Measurements from ENCODE around the gene PBX2.
A peak's percentile ranks its signal among the peaks of the same experiment; 100 is the strongest.
"Not testable (repeated sequence)": the region's sequence is repeated elsewhere in the genome, so short reads cannot be mapped to it uniquely, and the experiment has no call there.

PBX2 gene

DNA sequence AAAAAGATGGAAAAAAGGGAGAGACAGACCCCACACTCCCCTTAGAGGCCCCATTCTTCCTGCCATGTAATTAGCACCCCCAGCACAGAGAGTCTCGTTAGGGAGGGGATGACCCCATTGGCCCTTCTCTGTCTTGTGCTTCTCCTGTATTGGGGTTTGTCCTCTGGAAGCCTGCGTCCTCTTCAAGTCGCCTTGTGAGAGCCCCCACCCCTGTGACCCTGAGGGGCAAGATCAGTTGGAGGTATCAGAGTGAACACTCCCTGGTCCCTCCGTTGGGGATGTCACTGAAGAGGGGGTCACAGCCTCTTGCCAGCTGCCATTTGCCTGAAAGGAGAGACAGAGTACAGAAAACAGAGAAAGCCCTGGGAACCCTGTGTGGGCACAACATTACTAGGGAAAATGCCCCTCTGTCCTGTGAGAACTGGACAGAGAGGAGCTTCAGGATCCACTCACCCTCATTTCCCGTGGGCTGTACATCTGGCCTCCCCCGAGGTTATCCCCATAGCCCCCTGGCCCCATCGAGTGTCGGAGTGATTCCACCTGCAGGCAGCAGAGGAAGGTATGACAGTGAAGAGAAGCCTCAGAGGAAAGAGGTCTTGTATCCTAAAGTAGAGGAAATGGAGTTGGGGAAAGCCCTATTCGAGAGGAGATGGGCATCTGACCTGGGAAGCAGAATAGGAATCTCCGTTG lies 3.7 kb downstream of the PBX2 start:
- H3K9me3 Mint-ChIP-seq, result not testable (repeated sequence)
- Mint-ChIP-seq H3K4me1 (ENCODE audit: low read depth) (peaks cover 27% of the 10 kb centered on the region), H3K4me3 (peak overlapping the region; percentile 64)

DNA sequence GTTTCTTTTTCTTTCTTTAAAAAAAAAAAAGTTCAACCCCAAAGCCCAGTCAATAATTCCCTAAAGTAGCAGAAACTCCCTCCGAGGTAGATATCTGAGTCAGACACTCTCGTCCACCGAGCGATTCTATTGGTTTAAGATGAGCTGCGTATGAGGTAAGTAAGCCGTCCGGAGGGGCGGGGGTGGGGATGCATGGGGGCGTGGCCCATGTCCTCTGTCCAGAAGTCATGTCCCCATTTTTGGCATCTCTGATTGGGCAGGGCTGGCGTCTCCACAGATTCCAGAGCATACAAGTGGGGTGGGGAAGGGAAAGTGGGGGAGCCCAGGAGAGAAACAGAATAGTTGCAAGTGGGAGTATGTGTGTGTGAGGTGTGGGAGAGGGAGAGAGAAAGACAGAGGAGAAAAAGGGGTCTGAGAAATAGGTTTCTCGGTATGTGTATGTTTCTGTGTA lies 4.3 kb downstream of the PBX2 start:
- peaks cover 66% of the 10 kb centered on the region for H3K36me3 Mint-ChIP-seq (ENCODE audit: low read depth)
- not testable (repeated sequence) for DNase-seq (ENCODE audit: low spot score); H3K27me3 Mint-ChIP-seq (ENCODE audit: low read depth); H3K9me3 Mint-ChIP-seq
- H3K4me1 Mint-ChIP-seq (ENCODE audit: low read depth), result peaks cover 27% of the 10 kb centered on the region
- H3K4me3 Mint-ChIP-seq, result peak overlapping the region; percentile 20
- H3K27ac Mint-ChIP-seq, result peak overlapping the region; percentile 75

More for the DNA sequence above, 3.7 kb downstream of the PBX2 start:
- Mint-ChIP-seq H3K27ac (peak overlapping the region; percentile 81), H3K36me3 (ENCODE audit: low read depth) (peaks cover 68% of the 10 kb centered on the region)
- DNase-seq (ENCODE audit: low spot score); H3K27me3 Mint-ChIP-seq (ENCODE audit: low read depth): not testable (repeated sequence)

DNA sequence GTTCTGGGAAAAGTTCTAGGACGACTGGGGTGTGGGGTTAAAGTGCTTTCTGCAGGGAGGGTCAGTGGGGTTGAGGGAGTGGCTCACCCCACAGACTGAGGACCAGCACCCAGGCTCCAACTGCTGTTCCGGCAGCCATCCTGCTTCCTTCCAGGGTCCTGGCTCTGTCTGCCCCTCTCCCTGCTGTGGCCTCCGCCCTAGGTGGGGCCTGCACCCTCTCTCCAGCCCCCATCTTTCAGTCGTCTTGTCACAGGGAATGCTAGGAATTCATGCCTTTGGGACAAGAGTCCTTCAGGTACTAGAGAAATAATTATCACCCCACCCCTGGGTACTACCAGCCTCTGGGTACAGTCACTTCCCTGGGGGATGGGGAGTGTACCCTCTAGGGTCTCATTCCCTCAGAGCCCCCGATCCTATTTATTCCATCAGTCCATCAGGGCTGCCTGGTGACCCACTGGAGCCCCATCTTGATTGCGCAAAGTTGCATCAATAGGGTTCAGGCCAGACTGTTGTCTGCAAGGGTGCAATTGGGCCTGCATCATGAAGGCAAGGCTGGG lies 5.8 kb downstream of the PBX2 start, which contains the start of gene AGER:
Gene AGER, minus strand, starts transcription at position 170 of the 557 bp plus-strand sequence. Its CDS starts 31 bp downstream, at position 139.
- Mint-ChIP-seq H3K36me3 (ENCODE audit: low read depth) (peaks cover 68% of the 10 kb centered on the region), H3K27ac (no peak within 1 kb of the TSS), H3K4me1 (ENCODE audit: low read depth) (peaks cover 30% of the 10 kb centered on the region), H3K4me3 (no peak within 1 kb of the TSS), H3K27me3 (ENCODE audit: low read depth) (no peaks in the 10 kb centered on the region), H3K9me3 (no peaks in the 10 kb centered on the region)
- no peak for DNase-seq (ENCODE audit: low spot score)

DNA sequence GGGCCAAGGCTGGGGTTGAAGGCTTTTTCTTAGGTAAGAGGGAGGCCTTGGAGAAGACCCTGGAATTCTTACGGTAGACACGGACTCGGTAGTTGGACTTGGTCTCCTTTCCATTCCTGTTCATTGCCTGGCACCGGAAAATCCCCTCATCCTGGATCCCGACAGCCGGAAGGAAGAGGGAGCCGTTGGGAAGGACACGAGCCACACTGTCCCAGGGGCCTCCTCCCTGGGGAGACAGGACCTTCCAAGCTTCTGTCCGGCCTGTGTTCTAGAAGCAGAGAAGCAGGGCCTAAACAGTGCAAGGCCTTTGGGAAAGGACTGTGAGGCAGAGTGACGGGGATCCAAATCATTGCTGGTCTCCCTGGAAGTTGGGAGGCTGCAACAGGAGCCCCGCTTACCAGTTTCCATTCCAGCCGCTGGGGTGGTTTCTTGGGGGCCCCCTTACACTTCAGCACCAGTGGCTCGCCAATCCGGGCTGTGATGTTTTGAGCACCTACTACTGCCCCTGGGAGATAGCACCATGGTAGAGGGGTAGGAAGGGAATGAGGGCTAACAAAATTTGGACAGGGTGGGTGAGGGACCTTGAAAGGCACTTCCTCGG lies 6.4 kb downstream of the PBX2 start:
- Mint-ChIP-seq H3K36me3 (ENCODE audit: low read depth) (peaks cover 68% of the 10 kb centered on the region), H3K4me1 (ENCODE audit: low read depth) (peaks cover 30% of the 10 kb centered on the region), H3K9me3 (no peaks in the 10 kb centered on the region), H3K27me3 (ENCODE audit: low read depth) (no peaks in the 10 kb centered on the region), H3K4me3 (no peak overlapping the region), H3K27ac (no peak overlapping the region)
- no peak for DNase-seq (ENCODE audit: low spot score)

DNA sequence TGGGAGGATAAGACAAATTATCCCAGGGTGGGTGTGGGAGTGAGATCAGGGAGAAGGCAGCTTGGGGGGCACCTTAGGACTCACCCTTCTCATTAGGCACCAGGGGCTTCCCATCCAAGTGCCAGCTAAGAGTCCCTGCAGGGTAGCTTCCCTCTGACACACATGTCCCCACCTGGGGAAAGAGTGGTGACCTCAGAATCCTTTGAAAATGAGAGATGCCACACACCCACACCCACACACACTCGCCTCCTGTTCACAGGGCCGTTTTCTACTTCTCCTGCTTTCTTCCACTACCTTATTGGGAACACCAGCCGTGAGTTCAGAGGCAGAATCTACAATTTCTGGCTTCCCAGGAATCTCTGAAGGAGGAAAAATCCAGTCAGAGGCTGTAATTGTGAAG lies 7.0 kb downstream of the PBX2 start:
- Mint-ChIP-seq H3K27ac (no peak overlapping the region), H3K4me3 (no peak overlapping the region), H3K27me3 (ENCODE audit: low read depth) (no peaks in the 10 kb centered on the region), H3K9me3 (no peaks in the 10 kb centered on the region), H3K36me3 (ENCODE audit: low read depth) (peaks cover 66% of the 10 kb centered on the region), H3K4me1 (ENCODE audit: low read depth) (peaks cover 29% of the 10 kb centered on the region)
- no peak for DNase-seq (ENCODE audit: low spot score)

DNA sequence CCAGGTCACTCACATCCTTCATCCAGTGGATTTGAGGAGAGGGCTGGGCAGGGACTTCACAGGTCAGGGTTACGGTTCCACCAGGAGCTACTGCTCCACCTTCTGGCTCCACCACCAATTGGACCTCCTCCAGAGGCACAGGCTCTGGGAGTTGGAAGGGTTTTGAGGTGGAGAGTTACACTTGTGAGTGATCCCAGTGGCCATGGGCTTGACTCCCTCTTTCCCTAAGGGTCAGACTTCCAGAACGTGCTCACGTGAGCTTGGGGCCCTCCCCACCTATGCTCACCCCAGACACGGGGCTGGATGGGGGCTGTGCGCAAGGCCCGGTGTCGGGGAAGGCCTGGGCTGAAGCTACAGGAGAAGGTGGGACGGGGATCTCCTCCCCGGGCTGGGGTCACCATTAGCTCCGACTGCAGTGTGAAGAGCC lies 7.4 kb downstream of the PBX2 start:
- no peak overlapping the region for H3K4me3 Mint-ChIP-seq
- peaks cover 62% of the 10 kb centered on the region for H3K36me3 Mint-ChIP-seq (ENCODE audit: low read depth)
- H3K27me3 Mint-ChIP-seq (ENCODE audit: low read depth), result no peaks in the 10 kb centered on the region
- DNase-seq (ENCODE audit: low spot score), result no peak
- no peaks in the 10 kb centered on the region for H3K9me3 Mint-ChIP-seq
- H3K27ac Mint-ChIP-seq, result peak overlapping the region; percentile 26
- peaks cover 29% of the 10 kb centered on the region for H3K4me1 Mint-ChIP-seq (ENCODE audit: low read depth)

DNA sequence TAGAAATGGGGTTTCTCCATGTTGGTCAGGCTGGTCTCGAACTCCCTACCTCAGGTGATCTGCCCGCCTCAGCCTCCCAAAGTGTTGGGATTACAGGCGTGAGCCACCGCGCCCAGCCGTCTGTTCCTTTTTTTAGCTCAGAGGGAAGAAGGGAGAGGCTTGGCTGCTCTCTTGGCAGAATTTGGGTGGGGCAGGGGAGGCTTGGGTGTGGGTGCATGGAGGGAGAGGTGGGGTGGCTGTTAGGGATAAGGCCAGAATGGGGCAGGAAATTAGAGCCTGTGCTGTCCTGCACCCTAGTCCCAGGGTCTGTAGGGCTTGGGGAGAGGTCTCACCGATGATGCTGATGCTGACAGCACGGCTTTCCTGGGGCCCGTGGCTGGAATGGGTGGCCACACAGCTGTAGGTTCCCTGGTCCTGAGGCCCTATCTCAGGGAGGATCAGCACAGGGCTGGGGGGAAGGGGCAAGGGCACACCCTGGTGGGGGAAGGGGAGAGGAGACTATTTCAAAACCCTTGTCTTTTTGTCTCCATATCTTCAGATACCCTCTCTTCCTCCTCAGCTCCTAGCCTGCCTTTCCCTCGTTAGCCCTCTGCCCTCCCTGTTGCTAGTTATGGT lies 8.0 kb downstream of the PBX2 start:
- no peak for DNase-seq (ENCODE audit: low spot score)
- H3K36me3 Mint-ChIP-seq (ENCODE audit: low read depth), result peaks cover 56% of the 10 kb centered on the region
- H3K4me3 Mint-ChIP-seq, result no peak overlapping the region
- no peaks in the 10 kb centered on the region for H3K27me3 Mint-ChIP-seq (ENCODE audit: low read depth)
- H3K27ac Mint-ChIP-seq, result peak overlapping the region; percentile 26
- H3K9me3 Mint-ChIP-seq, result no peaks in the 10 kb centered on the region
- H3K4me1 Mint-ChIP-seq (ENCODE audit: low read depth), result peaks cover 27% of the 10 kb centered on the region

DNA sequence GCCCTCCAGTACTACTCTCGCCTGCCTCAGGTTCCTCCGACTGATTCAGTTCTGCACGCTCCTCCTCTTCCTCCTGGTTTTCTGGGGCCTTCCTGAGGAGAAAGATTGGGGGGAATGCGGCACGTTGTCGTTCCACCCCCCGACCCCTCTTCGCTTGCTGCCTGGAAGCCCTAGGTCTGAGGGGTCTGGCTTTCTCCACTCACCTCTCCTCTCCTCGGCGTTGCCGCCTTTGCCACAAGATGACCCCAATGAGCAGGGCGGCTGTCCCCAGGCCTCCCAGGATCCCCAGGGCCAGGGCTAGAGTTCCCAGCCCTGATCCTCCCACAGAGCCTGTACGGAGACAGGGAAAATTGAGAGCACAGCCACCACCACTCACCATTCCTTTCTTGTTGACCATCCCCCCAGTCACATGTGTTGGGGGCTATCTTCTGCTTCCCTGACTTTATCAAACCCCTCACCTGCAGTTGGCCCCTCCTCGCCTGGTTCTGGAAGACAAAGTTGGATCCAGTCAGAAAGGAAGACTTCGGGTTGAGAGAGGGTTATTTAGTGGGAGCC lies 8.8 kb downstream of the PBX2 start:
- Mint-ChIP-seq H3K4me1 (ENCODE audit: low read depth) (peaks cover 27% of the 10 kb centered on the region), H3K36me3 (ENCODE audit: low read depth) (peaks cover 48% of the 10 kb centered on the region), H3K9me3 (no peaks in the 10 kb centered on the region), H3K27me3 (ENCODE audit: low read depth) (no peaks in the 10 kb centered on the region), H3K4me3 (no peak overlapping the region), H3K27ac (no peak overlapping the region)
- DNase-seq (ENCODE audit: low spot score), result no peak

DNA sequence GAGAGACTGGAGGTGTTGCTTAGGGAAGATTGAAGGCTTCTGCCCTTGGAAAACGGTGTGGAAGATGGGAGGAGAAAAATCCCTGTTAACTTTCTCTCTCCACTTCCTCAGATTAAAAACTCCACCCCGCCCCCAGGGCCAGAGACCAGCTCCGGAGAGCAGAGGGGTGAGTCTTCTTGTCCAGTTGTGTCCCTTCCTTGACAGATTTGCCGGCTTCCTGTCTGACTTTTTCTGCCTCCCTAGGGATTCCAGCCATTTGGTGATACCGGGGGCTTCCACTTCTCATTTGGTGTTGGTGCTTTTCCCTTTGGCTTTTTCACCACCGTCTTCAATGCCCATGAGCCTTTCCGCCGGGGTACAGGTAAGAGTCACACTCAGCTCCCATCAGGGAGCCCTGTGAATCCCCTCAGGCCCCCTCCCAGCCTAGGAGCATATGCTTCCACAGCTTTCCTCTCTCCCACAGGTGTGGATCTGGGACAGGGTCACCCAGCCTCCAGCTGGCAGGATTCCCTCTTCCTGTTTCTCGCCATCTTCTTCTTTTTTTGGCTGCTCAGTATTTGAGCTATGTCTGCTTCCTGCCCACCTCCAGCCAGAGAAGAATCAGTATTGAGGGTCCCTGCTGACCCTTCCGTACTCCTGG lies 10.1 kb downstream of the PBX2 start:
- H3K27ac Mint-ChIP-seq, result no peak overlapping the region
- peaks cover 39% of the 10 kb centered on the region for H3K36me3 Mint-ChIP-seq (ENCODE audit: low read depth)
- H3K4me1 Mint-ChIP-seq (ENCODE audit: low read depth), result peaks cover 26% of the 10 kb centered on the region
- no peaks in the 10 kb centered on the region for H3K9me3 Mint-ChIP-seq
- DNase-seq (ENCODE audit: low spot score), result no peak
- no peaks in the 10 kb centered on the region for H3K27me3 Mint-ChIP-seq (ENCODE audit: low read depth)
- H3K4me3 Mint-ChIP-seq, result peak overlapping the region; percentile 53

DNA sequence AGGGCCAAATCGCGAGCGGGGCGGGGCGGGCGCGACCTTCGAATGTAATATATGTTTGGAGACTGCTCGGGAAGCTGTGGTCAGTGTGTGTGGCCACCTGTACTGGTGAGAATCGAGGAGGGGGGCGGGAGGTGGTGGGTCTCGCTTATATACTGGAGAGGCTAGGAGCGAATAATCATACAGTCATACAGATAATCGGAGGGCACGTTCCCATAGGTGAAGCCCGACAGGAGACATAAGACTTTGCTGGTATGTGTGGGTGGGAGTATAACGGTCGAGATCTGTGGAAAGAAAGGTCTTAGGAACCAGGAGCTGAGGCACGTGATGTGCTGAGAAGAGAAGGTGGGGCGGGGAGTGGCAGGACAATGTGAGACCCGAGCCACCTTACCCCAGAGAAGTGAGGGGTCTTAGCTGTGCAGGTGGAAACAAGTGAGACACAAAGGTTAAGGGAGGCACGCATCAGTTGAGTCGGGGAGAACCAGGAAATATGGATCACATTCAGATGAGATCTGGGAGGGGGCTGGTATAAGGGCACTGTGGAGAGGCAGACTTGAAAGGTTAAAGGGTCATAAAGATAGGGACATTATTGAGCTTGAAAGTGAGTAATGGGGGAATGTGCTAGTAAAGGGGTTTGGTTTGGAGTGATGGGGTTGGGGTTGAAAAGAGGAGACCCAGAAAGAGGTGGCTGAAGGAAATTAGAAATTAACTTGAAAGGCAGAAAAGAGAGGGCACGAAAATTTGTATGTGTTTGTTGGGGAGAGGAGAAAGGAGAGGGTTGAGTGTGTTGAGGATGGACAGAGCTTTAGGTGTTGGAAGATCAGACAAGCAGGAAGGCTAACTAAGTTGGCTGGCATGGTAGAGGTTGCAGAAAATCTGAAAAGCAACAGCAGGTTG lies 11.2 kb downstream of the PBX2 start:
- Mint-ChIP-seq H3K4me1 (ENCODE audit: low read depth) (peaks cover 33% of the 10 kb centered on the region), H3K9me3 (no peaks in the 10 kb centered on the region), H3K36me3 (ENCODE audit: low read depth) (peaks cover 34% of the 10 kb centered on the region), H3K27me3 (ENCODE audit: low read depth) (no peaks in the 10 kb centered on the region), H3K4me3 (peak overlapping the region; percentile 97), H3K27ac (peak overlapping the region; percentile 98)
- DNase-seq (ENCODE audit: low spot score), result no peak

DNA sequence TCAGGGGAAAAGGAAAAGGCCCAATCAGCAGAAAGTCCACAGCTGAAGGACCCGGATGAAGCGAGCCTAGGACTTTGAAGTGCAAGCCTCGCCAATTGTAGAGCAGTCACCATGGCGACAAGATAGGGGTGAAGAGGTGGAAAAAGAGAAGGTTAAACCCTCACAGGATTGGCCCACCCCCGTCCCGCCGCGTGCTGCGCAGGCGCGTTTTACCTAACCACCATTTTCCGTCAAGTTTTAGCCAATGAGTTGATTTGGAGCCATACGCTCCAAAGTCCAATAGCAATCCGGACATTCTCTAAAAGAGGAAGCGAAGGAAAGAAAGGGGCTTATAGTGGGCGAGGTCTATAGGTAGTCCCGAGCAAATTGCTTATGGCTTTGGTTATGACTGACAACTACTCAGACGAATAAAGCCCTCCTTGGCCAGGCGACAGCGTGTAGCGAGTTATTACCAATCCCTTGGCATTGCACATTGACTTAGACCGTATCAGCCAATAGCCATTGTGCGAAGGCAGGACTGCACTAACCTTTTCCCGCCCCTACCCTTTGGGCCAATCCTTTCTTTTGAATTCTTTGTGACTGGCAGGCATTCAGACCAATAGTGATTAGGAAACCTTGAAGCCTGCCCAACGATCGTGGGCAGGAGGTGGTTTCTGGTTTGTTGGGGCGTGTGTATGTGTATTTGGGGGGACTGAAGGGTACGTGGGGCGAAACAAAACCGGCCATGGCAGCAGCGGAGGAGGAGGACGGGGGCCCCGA lies 12.0 kb downstream of the PBX2 start, which contains the start of gene RNF5:
Gene RNF5, plus strand, starts transcription at position 618 of the 759 bp plus-strand sequence. Its CDS starts 107 bp downstream, at position 725.
- Mint-ChIP-seq H3K27me3 (ENCODE audit: low read depth) (no peaks in the 10 kb centered on the region), H3K4me1 (ENCODE audit: low read depth) (peaks cover 41% of the 10 kb centered on the region), H3K4me3 (peak within 1 kb of the TSS; percentile 97), H3K9me3 (no peaks in the 10 kb centered on the region), H3K27ac (peak within 1 kb of the TSS; percentile 98), H3K36me3 (ENCODE audit: low read depth) (peaks cover 29% of the 10 kb centered on the region)
- DNase-seq (ENCODE audit: low spot score), result peak; percentile 93

DNA sequence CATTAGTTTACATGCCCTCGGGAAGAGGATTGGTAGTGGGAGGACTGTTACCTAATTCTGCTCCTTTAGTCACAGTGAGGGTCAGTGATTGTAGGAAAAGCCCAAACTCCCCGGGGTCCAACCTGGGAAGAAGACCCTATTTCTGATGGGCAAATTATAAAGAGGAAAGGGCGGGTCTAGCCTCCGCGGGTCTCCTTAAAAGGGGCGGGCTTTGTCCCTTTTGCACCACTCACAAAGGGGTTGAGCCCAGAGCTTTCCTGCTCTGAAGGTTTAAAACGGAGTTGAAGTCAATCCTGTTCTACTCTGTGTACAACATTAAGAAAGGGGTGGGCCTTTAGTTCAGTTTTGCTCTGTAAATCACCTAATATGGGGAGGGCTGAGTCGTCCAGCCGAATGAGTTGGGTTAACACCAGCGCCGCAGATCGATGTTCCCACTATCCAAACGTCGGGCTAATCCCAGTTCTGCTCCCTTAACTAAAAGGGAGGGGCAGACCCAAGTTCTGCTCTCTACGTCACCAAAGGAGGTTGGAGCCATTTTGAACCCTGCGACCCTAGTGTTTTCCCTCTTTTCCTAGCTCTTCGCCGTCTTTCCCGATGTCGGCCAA lies 12.7 kb downstream of the PBX2 start:
- H3K27ac Mint-ChIP-seq, result peak overlapping the region; percentile 98
- H3K4me1 Mint-ChIP-seq (ENCODE audit: low read depth), result peaks cover 45% of the 10 kb centered on the region
- peak overlapping the region; percentile 97 for H3K4me3 Mint-ChIP-seq
- H3K9me3 Mint-ChIP-seq, result no peaks in the 10 kb centered on the region
- H3K36me3 Mint-ChIP-seq (ENCODE audit: low read depth), result peaks cover 25% of the 10 kb centered on the region
- DNase-seq (ENCODE audit: low spot score), result peak; percentile 49
- no peaks in the 10 kb centered on the region for H3K27me3 Mint-ChIP-seq (ENCODE audit: low read depth)

Measured in T-helper 2 cell treated with Interferon-gamma antibody and Interleukin-4, amounts not matched to agents 5 μg/mL and 100 μg/mL, for 36 hours (primary cell).